ES-I3 (cell line): Measurements from ENCODE around the gene MEIS1.

Experiments used
- H3K36me3 ChIP-seq: 2 replicates; pipeline ENCODE4 v1.6.1; 2013; ENCODE audit warnings: mild to moderate bottlenecking, low read length, control low read depth, moderate library complexity; ENCODE audit not compliant: insufficient read depth
- H3K4me1 ChIP-seq: 2 replicates; pipeline ENCODE4 v1.6.1; 2013; ENCODE audit warnings: mild to moderate bottlenecking, control low read depth, low read length; ENCODE audit not compliant: insufficient read depth
- H3K9ac ChIP-seq: 2 replicates; pipeline ENCODE4 v1.6.1; 2013; ENCODE audit warnings: low read depth, mild to moderate bottlenecking, low read length, moderate library complexity
- H3K9me3 ChIP-seq: 2 replicates; pipeline ENCODE4 v1.6.1; 2013; ENCODE audit warnings: mild to moderate bottlenecking, low read length, moderate library complexity; ENCODE audit not compliant: control insufficient read depth, insufficient read depth

MEIS1 gene

GRCh38 chr2:66578054-66578686, 143.2 kb downstream of the MEIS1 start:
- H3K9me3 ChIP-seq = no peaks in the 10 kb centered on the region
- H3K4me1 ChIP-seq = peaks cover 7% of the 10 kb centered on the region; the same call in 1 of the 2 replicates
- H3K9ac ChIP-seq = peak overlapping the region; percentile 70; the same call in 1 of the 2 replicates
- H3K36me3 ChIP-seq = no peaks in the 10 kb centered on the region

DNA sequence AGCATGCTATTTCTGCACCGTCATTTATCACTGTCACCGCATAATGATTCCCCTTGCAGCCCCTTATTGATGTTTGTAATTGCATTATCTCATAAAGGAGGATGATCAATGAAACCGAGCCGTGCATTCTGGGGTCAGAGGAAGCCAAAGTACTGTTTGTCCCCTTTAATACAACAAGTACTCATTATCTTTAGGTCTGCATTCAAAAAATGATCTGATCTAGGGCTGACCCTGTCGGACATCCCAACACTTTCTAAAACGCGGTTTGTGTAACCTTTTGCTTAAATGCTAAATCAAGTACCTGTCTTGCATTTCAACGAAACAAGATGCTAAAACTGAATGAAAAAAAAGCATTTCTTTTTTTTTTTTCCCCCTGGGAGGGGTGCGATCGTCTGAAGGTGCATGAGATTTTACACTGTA, 143.8 kb downstream of the MEIS1 start:
- H3K36me3 ChIP-seq = no peaks in the 10 kb centered on the region
- peaks cover 7% of the 10 kb centered on the region; the same call in 1 of the 2 replicates for H3K4me1 ChIP-seq
- no peaks in the 10 kb centered on the region for H3K9me3 ChIP-seq
- H3K9ac ChIP-seq = no peak overlapping the region; the same call in 1 of the 2 replicates

GRCh38 chr2:66579186-66580126, 144.5 kb downstream of the MEIS1 start:
- H3K4me1 ChIP-seq = peaks cover 7% of the 10 kb centered on the region; the same call in 1 of the 2 replicates
- H3K9me3 ChIP-seq = no peaks in the 10 kb centered on the region
- no peaks in the 10 kb centered on the region for H3K36me3 ChIP-seq
- no peak overlapping the region for H3K9ac ChIP-seq

DNA sequence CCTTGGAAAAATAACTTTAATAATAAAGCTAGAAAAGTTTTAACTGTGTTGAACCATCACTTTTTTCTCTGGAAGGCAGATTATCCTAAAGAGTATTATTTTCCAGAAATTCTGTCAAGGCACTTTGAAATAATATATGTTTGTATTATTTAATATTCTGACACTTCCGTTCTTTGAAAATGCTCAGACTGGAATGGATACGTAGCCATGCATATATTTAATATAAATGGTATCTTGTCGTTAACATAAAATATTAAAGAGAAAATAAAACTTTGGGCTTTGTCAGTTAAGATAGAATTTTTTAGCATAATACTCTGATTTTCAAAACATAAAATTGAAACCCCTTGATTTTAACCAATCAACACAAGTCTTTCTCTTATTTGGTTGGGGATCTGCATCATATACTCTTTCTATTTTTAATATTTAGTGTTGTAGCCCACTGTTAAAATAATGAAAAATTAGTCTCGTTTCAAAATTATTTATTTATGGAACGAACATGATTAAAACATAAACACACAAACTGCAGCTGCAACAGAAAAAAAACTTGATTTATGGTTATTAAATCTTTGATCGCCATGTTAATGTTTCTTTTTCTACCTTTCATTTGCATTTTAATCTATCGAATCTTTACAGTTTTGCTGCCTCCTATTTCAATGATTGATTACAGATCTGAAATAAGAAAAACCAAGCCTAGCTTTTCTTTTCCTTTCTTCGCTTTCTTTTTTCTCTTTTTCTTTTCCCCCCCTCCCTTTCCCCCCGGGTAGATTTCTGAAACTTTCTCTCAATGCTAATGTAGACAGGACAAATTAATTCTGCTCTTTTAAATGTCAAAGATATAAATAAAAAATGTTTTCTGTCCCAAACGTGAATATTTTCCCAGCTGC, 145.5 kb downstream of the MEIS1 start:
- Histone ChIP-seq H3K36me3 (no peaks in the 10 kb centered on the region), H3K9ac (peak overlapping the region; percentile 39; the same call in 1 of the 2 replicates), H3K4me1 (peaks cover 7% of the 10 kb centered on the region; the same call in 1 of the 2 replicates), H3K9me3 (no peaks in the 10 kb centered on the region)

GRCh38 chr2:66581339-66582103, 146.6 kb downstream of the MEIS1 start:
- Histone ChIP-seq H3K4me1 (peaks cover 7% of the 10 kb centered on the region; the same call in 1 of the 2 replicates), H3K36me3 (no peaks in the 10 kb centered on the region), H3K9ac (peak overlapping the region; percentile 39; the same call in 1 of the 2 replicates), H3K9me3 (no peaks in the 10 kb centered on the region)

- Histone ChIP-seq H3K9ac (peak overlapping the region; percentile 39; the same call in 1 of the 2 replicates), H3K36me3 (no peaks in the 10 kb centered on the region), H3K9me3 (no peaks in the 10 kb centered on the region), H3K4me1 (peaks cover 7% of the 10 kb centered on the region; the same call in 1 of the 2 replicates)
Observed at GRCh38 chr2:66582104-66582986, 147.4 kb downstream of the MEIS1 start.

DNA sequence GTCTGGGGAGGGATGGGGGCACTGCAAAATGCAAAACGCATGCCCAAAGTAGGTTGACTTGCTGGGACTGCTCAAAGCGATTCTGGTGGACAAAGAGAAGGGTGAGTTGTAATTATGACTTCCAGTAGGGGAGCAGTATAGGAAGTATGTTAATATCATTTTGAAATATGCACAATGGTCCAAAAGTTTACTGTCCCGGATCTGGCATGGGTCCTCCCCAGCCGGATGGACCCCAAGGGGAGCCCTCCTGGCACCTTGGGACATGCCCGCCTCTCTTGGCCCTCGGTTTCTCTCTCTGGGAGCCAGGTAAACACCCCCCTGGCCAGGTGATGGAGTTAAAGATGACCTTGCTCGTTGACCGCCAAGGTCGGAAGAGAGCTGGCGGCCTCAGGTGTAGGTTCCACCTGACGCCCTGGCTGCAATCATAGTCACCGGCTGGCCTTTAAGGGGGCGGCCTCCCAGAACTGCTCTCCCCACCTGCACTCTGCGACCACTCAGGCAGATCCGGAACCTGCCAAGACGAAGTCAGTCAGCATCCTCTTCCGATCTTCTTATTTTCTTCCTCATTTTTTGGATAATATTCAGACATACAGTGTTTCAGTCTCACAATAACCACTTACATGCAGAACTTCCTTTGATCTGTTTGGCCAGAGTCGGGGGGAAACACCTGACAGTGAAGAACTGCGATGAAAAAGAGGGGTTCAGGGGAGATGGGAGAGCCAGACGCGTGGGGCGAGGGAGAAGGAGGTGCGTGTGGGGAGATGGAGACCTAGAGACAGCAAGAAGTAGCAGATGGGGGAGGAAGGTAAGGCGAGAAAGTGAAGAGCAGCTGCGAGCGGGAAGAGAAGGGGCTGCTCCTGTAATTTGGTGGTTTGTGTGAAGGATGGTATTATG, 148.3 kb downstream of the MEIS1 start:
- no peaks in the 10 kb centered on the region for H3K36me3 ChIP-seq
- no peaks in the 10 kb centered on the region for H3K9me3 ChIP-seq
- H3K9ac ChIP-seq = no peak overlapping the region

DNA sequence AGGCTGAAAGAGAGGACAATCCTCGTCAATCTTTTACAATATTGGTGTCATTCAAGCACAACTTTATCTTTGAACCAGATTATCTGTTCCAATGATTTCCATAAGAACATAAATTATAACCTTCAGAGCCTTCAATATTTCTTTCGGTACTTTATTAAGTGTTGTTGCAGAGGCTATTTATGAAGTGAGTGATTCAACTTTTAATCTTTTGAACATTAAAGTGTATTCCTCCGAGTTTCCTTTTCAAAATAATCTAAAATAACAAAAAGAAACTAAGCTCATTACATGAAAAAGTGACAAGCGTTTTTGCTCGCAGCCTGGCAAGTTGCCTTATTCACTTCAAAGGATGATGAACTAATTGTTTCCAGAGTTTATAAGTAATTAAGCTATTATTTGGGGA, 149.0 kb downstream of the MEIS1 start:
- no peaks in the 10 kb centered on the region for H3K9me3 ChIP-seq
- no peak overlapping the region for H3K9ac ChIP-seq
- no peaks in the 10 kb centered on the region for H3K36me3 ChIP-seq
- peaks cover 4% of the 10 kb centered on the region; the same call in 1 of the 2 replicates for H3K4me1 ChIP-seq

More for the DNA sequence above, 148.3 kb downstream of the MEIS1 start:
- peaks cover 7% of the 10 kb centered on the region; the same call in 1 of the 2 replicates for H3K4me1 ChIP-seq

DNA sequence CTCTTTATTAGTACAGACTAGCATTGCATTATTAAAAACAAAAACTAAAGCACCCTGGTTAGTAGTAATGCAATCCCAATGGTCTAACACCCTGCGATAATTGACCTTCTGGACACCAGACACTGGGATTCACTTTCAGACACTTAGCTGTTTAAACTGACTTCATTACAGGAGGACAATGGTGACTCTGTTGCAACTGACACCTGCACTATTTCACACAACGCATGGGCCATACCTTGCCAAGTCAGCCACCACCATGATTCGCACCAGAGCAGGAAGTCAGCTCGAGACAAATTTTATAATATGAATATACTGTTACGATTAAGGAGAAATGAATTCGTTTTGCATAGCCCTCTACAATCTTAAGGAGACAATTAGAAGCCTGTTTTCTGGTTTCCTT, 150.7 kb downstream of the MEIS1 start:
- H3K9ac ChIP-seq = no peak overlapping the region
- no peaks in the 10 kb centered on the region for H3K36me3 ChIP-seq
- peaks cover 4% of the 10 kb centered on the region; the same call in 1 of the 2 replicates for H3K4me1 ChIP-seq
- no peaks in the 10 kb centered on the region for H3K9me3 ChIP-seq

- H3K4me1 ChIP-seq = no peaks in the 10 kb centered on the region; the same call in 1 of the 2 replicates
- H3K36me3 ChIP-seq = no peaks in the 10 kb centered on the region
- no peaks in the 10 kb centered on the region for H3K9me3 ChIP-seq
- H3K9ac ChIP-seq = no peak overlapping the region
Observed at GRCh38 chr2:66587216-66587615, 152.3 kb downstream of the MEIS1 start.

DNA sequence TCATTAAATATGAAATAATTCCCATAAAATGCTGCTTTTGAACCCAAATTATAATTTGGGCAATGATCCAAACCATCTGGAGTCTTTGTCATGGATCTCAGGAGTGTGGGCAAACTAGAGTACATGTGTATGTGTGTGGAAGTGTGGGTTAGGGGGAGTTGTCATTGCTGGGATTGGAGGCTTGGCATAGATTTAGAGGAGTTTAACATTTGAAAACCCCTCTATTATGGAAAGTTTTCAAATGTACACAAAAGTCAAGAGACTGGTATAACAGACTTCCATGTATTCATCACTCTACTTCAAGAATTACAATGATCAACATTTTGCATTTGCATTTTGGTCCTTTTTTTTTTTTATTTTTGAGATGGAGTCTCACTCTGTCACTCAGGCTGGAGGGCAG, 159.1 kb downstream of the MEIS1 start:
- no peaks in the 10 kb centered on the region for H3K36me3 ChIP-seq
- H3K9me3 ChIP-seq = peaks cover 2% of the 10 kb centered on the region; the same call in 1 of the 2 replicates
- peaks cover 13% of the 10 kb centered on the region for H3K4me1 ChIP-seq
- H3K9ac ChIP-seq = no peak overlapping the region

- Histone ChIP-seq H3K4me1 (peaks cover 13% of the 10 kb centered on the region), H3K9ac (no peak overlapping the region), H3K9me3 (peaks cover 2% of the 10 kb centered on the region; the same call in 1 of the 2 replicates), H3K36me3 (no peaks in the 10 kb centered on the region)
Observed at GRCh38 chr2:66595556-66595955, 160.6 kb downstream of the MEIS1 start.
